ENCODE data around the gene GATM.

- TF ChIP-seq CTCF (IDR thresholded peaks at IDR 0.05 in 8 of 11, conservative IDR thresholded peaks at IDR 0.05 in 3 of 11) (no peak), POLR2A (IDR thresholded peaks at IDR 0.05) (no peak), POLR2AphosphoS5 (IDR thresholded peaks at IDR 0.05) (no peak)
These were observed 36.0 kb upstream of the GATM start for GRCh38 chr15:45414215-45414885.
